HPDE6-E6E7 (cell line): ENCODE data around the gene THSD8.
A peak's percentile ranks its signal among the peaks of the same experiment; 100 is the strongest.
"Not testable (repeated sequence)": the region's sequence is repeated elsewhere in the genome, so short reads cannot be mapped to it uniquely, and the experiment has no call there.

Experiments used
- DNase-seq: peaks from one replicate; pipeline ENCODE4 v3.0.0; 2011; ENCODE audit warnings: missing footprints; ENCODE audit errors: extremely low spot score

Gene THSD8

GRCh38 chr19:12792051-12792852, 9.6 kb upstream of the THSD8 start:
- no peak for DNase-seq

GRCh38 chr19:12792853-12793289, 9.0 kb upstream of the THSD8 start:
- DNase-seq = no peak

GRCh38 chr19:12793290-12794195, 8.3 kb upstream of the THSD8 start:
- no peak for DNase-seq

GRCh38 chr19:12794196-12794941, 7.5 kb upstream of the THSD8 start:
- DNase-seq = no peak

GRCh38 chr19:12794971-12795381, 6.9 kb upstream of the THSD8 start:
- no peak for DNase-seq

- DNase-seq = no peak
Measured at GRCh38 chr19:12796146-12797071, 5.5 kb upstream of the THSD8 start.

- DNase-seq = no peak
Measured at GRCh38 chr19:12797141-12797587, 4.7 kb upstream of the THSD8 start.

GRCh38 chr19:12797607-12798006, 4.3 kb upstream of the THSD8 start:
- not testable (repeated sequence) for DNase-seq

GRCh38 chr19:12799742-12800465, 2.0 kb upstream of the THSD8 start:
- DNase-seq = no peak

GRCh38 chr19:12800466-12800770, 1.5 kb upstream of the THSD8 start:
- DNase-seq = no peak

- no peak for DNase-seq
Measured at GRCh38 chr19:12800923-12801465, 875 bp upstream of the THSD8 start.

- DNase-seq = no peak
Measured at GRCh38 chr19:12802267-12803106, 618 bp downstream of the THSD8 start.

GRCh38 chr19:12804051-12804450, 2.2 kb downstream of the THSD8 start:
- DNase-seq = no peak

- peak; percentile 94 for DNase-seq
Measured at GRCh38 chr19:12806242-12807081, 4.6 kb downstream of the THSD8 start, which contains the start of gene RNASEH2A. Gene RNASEH2A, plus strand, starts transcription at chr19:12806584. Its CDS starts 90 bp downstream, at chr19:12806674.

- DNase-seq = no peak
Measured at GRCh38 chr19:12815088-12815487, 13.2 kb downstream of the THSD8 start.

GRCh38 chr19:12817188-12817587, 15.3 kb downstream of the THSD8 start:
- not testable (repeated sequence) for DNase-seq

- not testable (repeated sequence) for DNase-seq
Measured at GRCh38 chr19:12817810-12818209, 15.9 kb downstream of the THSD8 start.

- DNase-seq = no peak
Measured at GRCh38 chr19:12821761-12822160, 19.9 kb downstream of the THSD8 start.
